Muscle of back (tissue), 11 donors: Measurements from ENCODE around the gene PPP2R2D. TPM values are rescaled to one million over a fixed set of nuclear protein-coding genes. Genes with fewer than 3 reads are reported as not detected.
"Not testable (repeated sequence)": the region's sequence is repeated elsewhere in the genome, so short reads cannot be mapped to it uniquely, and the experiment has no call there.

ENCODE experiments used
- DNase-seq, 3 donors: peaks; one replicate each; pipeline versions ENCODE4 v3.0.0 to v3.0.0-alpha.2; 2013
- polyA plus RNA-seq, 10 donors: library from polyadenylated mRNA; unstranded; fragments of 120-200 nt; gene quantifications; one replicate each; pipeline ENCODE4 v1.2.1, GENCODE V29; 2013; ENCODE audit not compliant: insufficient read length in 10 of 10

Gene PPP2R2D
- polyA plus RNA-seq, 10 donors, result 26.7 to 33.1 (median 30.2) TPM

GRCh38 chr10:131973160-131973951, 72.5 kb downstream of the PPP2R2D start:
- peak in 1 of 3 donors; percentile 17 for DNase-seq

- DNase-seq, result no peak
Observed at GRCh38 chr10:131974034-131974817, 73.4 kb downstream of the PPP2R2D start.

GRCh38 chr10:131975003-131975402, 74.2 kb downstream of the PPP2R2D start:
- no peak for DNase-seq

- no peak for DNase-seq
Observed at GRCh38 chr10:131975796-131976195, 75.0 kb downstream of the PPP2R2D start.

- DNase-seq, result no peak
Observed at GRCh38 chr10:131977323-131978096, 76.7 kb downstream of the PPP2R2D start.

GRCh38 chr10:131978366-131978765, 77.6 kb downstream of the PPP2R2D start:
- no peak for DNase-seq

- no peak for DNase-seq
Observed at GRCh38 chr10:131978851-131979250, 78.0 kb downstream of the PPP2R2D start.

- no peak for DNase-seq
Observed at GRCh38 chr10:131979336-131979735, 78.5 kb downstream of the PPP2R2D start.

GRCh38 chr10:131979821-131980270, 79.0 kb downstream of the PPP2R2D start:
- DNase-seq, result peak in 1 of 3 donors; percentile 40

GRCh38 chr10:131980321-131980720, 79.5 kb downstream of the PPP2R2D start:
- no peak for DNase-seq

GRCh38 chr10:131980761-131981428, 80.1 kb downstream of the PPP2R2D start:
- DNase-seq, result peak in 1 of 3 donors; percentile 54

GRCh38 chr10:131981429-131982184, 80.8 kb downstream of the PPP2R2D start, which contains the start of gene BNIP3:
Gene BNIP3, minus strand, starts transcription at chr10:131981923. Its CDS starts 117 bp downstream, at chr10:131981806.
- DNase-seq, result peak; percentile 96 to 98 (median 98)

GRCh38 chr10:131982185-131982756, 81.5 kb downstream of the PPP2R2D start:
- DNase-seq, result no peak

- DNase-seq, result peak in 1 of 3 donors; percentile 36
Observed at GRCh38 chr10:131982796-131983195, 82.0 kb downstream of the PPP2R2D start.

- DNase-seq, result peak in 1 of 3 donors; percentile 71
Observed at GRCh38 chr10:131983780-131984179, 83.0 kb downstream of the PPP2R2D start.

- DNase-seq, result not testable (repeated sequence)
Observed at GRCh38 chr10:131986851-131987250, 86.0 kb downstream of the PPP2R2D start.

- not testable (repeated sequence) for DNase-seq
Observed at GRCh38 chr10:131987301-131987700, 86.5 kb downstream of the PPP2R2D start.

- not testable (repeated sequence) for DNase-seq
Observed at GRCh38 chr10:131987786-131988185, 87.0 kb downstream of the PPP2R2D start.

GRCh38 chr10:131991726-131992125, 90.9 kb downstream of the PPP2R2D start:
- no peak for DNase-seq

- no peak for DNase-seq
Observed at GRCh38 chr10:131993275-131993674, 92.5 kb downstream of the PPP2R2D start.
